ENCODE results near the gene QRICH2.

Gene QRICH2

DNA sequence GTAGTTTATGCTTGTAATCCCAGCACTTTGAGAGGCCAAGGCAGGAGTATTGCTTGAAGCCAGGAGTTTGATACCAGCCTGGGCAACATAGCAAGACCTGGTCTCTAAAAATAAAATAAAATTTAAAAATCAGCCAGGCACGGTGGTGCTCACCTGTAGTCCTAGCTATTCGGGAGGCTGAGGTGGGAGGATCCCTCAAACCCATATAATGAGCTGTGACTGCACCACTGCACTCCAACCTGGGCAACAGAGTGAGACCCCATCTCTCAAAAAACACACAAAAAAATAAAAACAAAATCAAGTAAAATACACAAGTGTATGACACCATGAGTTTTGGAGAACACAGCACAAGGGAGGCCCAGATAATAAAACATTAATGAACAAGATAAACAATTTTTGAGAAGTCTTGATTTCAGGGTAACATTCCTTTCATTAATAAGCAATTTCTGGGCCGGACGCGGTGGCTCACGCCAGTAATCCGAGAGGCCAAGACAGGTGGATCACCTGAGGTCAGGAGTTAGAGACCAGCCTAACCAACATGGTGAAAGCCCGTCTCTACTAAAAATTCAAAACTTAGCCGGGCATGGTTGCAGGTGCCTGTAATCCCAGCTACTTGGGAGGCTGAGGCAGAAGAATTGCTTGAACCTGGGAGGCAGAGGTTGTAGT is 27.8 kb upstream of the QRICH2 start:
- intact Hi-C loops (cut with DNase I; ENCODE audit: low total_unique reads) = no loop called here
- no peak overlapping the region for H3K27ac ChIP-seq
- no peak overlapping the region for H3K4me3 ChIP-seq
- no peak for TF ChIP-seq CTCF (IDR thresholded peaks at IDR 0.05)
- no peaks in the 10 kb centered on the region for H3K9me3 ChIP-seq
- H3K36me3 ChIP-seq = peaks cover 5 to 14% (median 13%) of the 10 kb centered on the region in 3 donors
- H3K4me1 ChIP-seq = peaks cover 0 to 24% (median 6%) of the 10 kb centered on the region in 4 donors
- peak in 1 of 2 donors; percentile 35 for DNase-seq
- H3K27me3 ChIP-seq = no peaks in the 10 kb centered on the region

GRCh38 chr17:76333673-76334505 is 25.8 kb upstream of the QRICH2 start:
- peak in 1 of 2 donors; percentile 3 for DNase-seq
- Histone ChIP-seq H3K27me3 (no peaks in the 10 kb centered on the region), H3K4me3 (no peak overlapping the region), H3K9me3 (no peaks in the 10 kb centered on the region), H3K27ac (no peak overlapping the region), H3K4me1 (peaks cover 0 to 21% (median 6%) of the 10 kb centered on the region in 4 donors), H3K36me3 (peaks cover 23 to 25% (median 25%) of the 10 kb centered on the region in 3 donors)
- no peak for TF ChIP-seq CTCF (IDR thresholded peaks at IDR 0.05)
- intact Hi-C loops (cut with DNase I; ENCODE audit: low total_unique reads) = no loop called here

- no peaks in the 10 kb centered on the region for H3K27me3 ChIP-seq
- no peaks in the 10 kb centered on the region for H3K4me1 ChIP-seq
- no peak for TF ChIP-seq CTCF (IDR thresholded peaks at IDR 0.05)
- no peaks in the 10 kb centered on the region for H3K9me3 ChIP-seq
- peaks cover 42 to 53% (median 46%) of the 10 kb centered on the region in 3 donors for H3K36me3 ChIP-seq
- H3K4me3 ChIP-seq = no peak overlapping the region
- DNase-seq = no peak
- H3K27ac ChIP-seq = no peak overlapping the region
- intact Hi-C loops (cut with DNase I; ENCODE audit: low total_unique reads) = no loop called here
Measured at GRCh38 chr17:76331083-76331482, 23.0 kb upstream of the QRICH2 start.

DNA sequence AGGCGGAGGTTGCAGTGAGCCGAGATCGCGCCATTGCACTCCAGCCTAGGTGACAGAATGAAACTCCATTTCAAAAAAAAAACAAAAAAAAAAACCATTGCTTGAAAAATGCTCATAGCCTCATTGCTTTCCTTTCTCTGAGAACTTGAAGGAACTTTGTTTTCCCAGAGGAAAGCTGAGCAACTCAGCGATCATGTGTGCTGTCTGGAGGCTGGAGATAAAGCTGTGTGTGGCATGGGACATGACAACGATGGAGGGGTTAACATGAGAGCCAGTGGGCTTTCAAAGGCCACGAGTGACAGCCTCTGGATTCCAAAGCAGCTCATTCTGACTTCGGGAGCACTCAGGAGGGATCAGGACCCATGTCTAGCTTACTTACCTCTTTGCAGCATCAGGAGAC is 21.6 kb upstream of the QRICH2 start:
- H3K27ac ChIP-seq = no peak overlapping the region
- peaks cover 42 to 64% (median 46%) of the 10 kb centered on the region in 3 donors for H3K36me3 ChIP-seq
- TF ChIP-seq CTCF (IDR thresholded peaks at IDR 0.05) = no peak
- no peak overlapping the region for H3K4me3 ChIP-seq
- H3K27me3 ChIP-seq = no peaks in the 10 kb centered on the region
- DNase-seq = peak in 1 of 2 donors; percentile 20
- intact Hi-C loops (cut with DNase I; ENCODE audit: low total_unique reads) = no loop called here
- H3K4me1 ChIP-seq = no peaks in the 10 kb centered on the region
- H3K9me3 ChIP-seq = no peaks in the 10 kb centered on the region

DNA sequence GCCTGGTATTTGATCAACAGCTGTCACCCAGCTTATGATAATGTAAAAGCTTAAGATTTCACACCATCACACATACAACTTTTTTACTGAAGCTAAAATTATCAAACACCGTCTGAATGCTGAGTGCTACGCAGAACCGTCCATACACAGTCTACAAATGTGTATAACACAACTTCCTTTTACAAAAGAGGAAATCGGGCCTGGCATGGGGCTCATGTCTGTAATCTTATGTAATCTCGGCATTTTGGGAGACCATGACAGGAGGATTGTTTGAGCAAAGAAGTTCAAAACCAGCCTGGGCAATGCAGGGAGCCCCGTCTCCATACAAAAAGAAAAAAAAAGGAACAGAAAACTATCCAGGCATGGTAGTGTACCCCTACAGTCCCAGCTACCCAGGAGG is 19.6 kb upstream of the QRICH2 start:
- DNase-seq = peak in 1 of 2 donors; percentile 48
- intact Hi-C loops (cut with DNase I; ENCODE audit: low total_unique reads) = no loop called here
- Histone ChIP-seq H3K4me3 (no peak overlapping the region), H3K27me3 (no peaks in the 10 kb centered on the region), H3K4me1 (no peaks in the 10 kb centered on the region), H3K36me3 (peaks cover 46 to 84% (median 52%) of the 10 kb centered on the region in 3 donors), H3K27ac (no peak overlapping the region), H3K9me3 (no peaks in the 10 kb centered on the region)
- TF ChIP-seq CTCF (IDR thresholded peaks at IDR 0.05) = no peak

All from tibial artery (tissue), 4 donors.